B cell (primary cell): ENCODE data around the gene TMEM19. TPM values are rescaled to one million over a fixed set of nuclear protein-coding genes. Genes with fewer than 3 reads are reported as not detected.
"Not testable (repeated sequence)": the region's sequence is repeated elsewhere in the genome, so short reads cannot be mapped to it uniquely, and the experiment has no call there.

Experiments used
- ATAC-seq: fragments of 200-7000 bp; cut with Tn5 transposase; one replicate; pipeline ENCODE4 v1.10.0; 2021; ENCODE audit warnings: low read depth, mild to moderate bottlenecking, moderate number of reproducible peaks, moderate library complexity
- CTCF ChIA-PET: fragments of 350-600 bp; sonication (Branson Sonifier 250); formaldehyde crosslinking; loops from one replicate; lab custom pipeline; 2021; ENCODE audit warnings: antibody characterized with exemption, inconsistent platforms; lab: Charles Lee
- POLR2A ChIA-PET: fragments of 350-600 bp; sonication (Branson Sonifier 250); formaldehyde crosslinking; loops from one replicate; lab custom pipeline; 2021; ENCODE audit warnings: antibody characterized with exemption; lab: Charles Lee
- DNase-seq: peaks from one replicate; pipeline ENCODE4 v3.0.0; 2013
- H2AFZ ChIP-seq: 2 replicates; pipeline ENCODE4 v1.6.1; 2012; ENCODE audit warnings: mild to moderate bottlenecking, low read depth, low read length; ENCODE audit not compliant: insufficient read depth, poor library complexity, severe bottlenecking
- H3K27ac ChIP-seq, 2 donors: 1 replicate in 1 of 2; 2 replicates in 1 of 2; pipeline ENCODE4 v1.5.1; 2012 to 2013; ENCODE audit warnings: low read length in 2 of 2, mild to moderate bottlenecking in 2 of 2, moderate library complexity in 1 of 2
- H3K27me3 ChIP-seq, 4 experiments: fragments of 200-600 bp in 1 of 4; sonication (generic) in 1 of 4; replicated peaks in 1 of 4; 1 replicate in 2 of 4; 2 replicates in 2 of 4; pipeline versions ENCODE4 v1.6.1 to v1.7.0; 2013 to 2016; ENCODE audit warnings: low read length in 3 of 4, mild to moderate bottlenecking in 2 of 4, mixed read lengths in 1 of 4, moderate library complexity in 1 of 4; ENCODE audit not compliant: insufficient read depth in 4 of 4, control insufficient read depth in 3 of 4; ENCODE audit errors: control extremely low read depth in 1 of 4
- H3K36me3 ChIP-seq, 2 experiments: replicated peaks in 1 of 2; 1 replicate in 1 of 2; 2 replicates in 1 of 2; pipeline versions ENCODE4 v1.6.1 to v1.7.1; 2013; ENCODE audit warnings: low read length in 1 of 2; ENCODE audit not compliant: insufficient read depth in 2 of 2, control insufficient read depth in 1 of 2; ENCODE audit errors: control extremely low read depth in 1 of 2, extremely low read depth in 1 of 2
- H3K4me1 ChIP-seq, 2 donors: fragments of 200-600 bp in 1 of 2; sonication (generic) in 1 of 2; 1 replicate in 1 of 2; 2 replicates in 1 of 2; pipeline versions ENCODE4 v1.5.1 to v1.6.1; 2013 to 2017; ENCODE audit warnings: low read length in 2 of 2; ENCODE audit not compliant: control insufficient read depth in 2 of 2, insufficient read depth in 2 of 2
- H3K4me2 ChIP-seq: replicated peaks from 2 replicates; pipeline ENCODE3; 2012; ENCODE audit warnings: mild to moderate bottlenecking, low read depth, low read length; ENCODE audit not compliant: poor library complexity, severe bottlenecking
- H3K4me3 ChIP-seq, 5 experiments: fragments of 200-600 bp in 1 of 5; sonication (generic) in 1 of 5; 1 replicate in 3 of 5; 2 replicates in 2 of 5; pipeline versions ENCODE4 v1.5.1 to v1.7.0; 2011 to 2016; ENCODE audit warnings: low read length in 4 of 5, mild to moderate bottlenecking in 4 of 5, low read depth in 2 of 5, control low read depth in 1 of 5, moderate library complexity in 1 of 5; ENCODE audit not compliant: insufficient read depth in 1 of 5; ENCODE audit errors: control extremely low read depth in 1 of 5, extremely low read depth in 1 of 5
- H3K79me2 ChIP-seq: fragments of 200-600 bp; sonication (generic); one replicate; pipeline ENCODE4 v1.6.0; 2016; ENCODE audit warnings: low read length; ENCODE audit not compliant: control insufficient read depth, insufficient read depth
- H3K9ac ChIP-seq: fragments of 200-600 bp; sonication (generic); 2 replicates; pipeline ENCODE4 v1.6.1; 2017; ENCODE audit warnings: mild to moderate bottlenecking, low read length, moderate library complexity
- H3K9me3 ChIP-seq, 3 donors: one replicate each; pipeline versions ENCODE4 v1.6.1 to v1.7.1; 2013; ENCODE audit warnings: low read length in 2 of 3; ENCODE audit not compliant: control insufficient read depth in 2 of 3, insufficient read depth in 1 of 3; ENCODE audit errors: control extremely low read depth in 1 of 3
- H4K20me1 ChIP-seq: 2 replicates; pipeline ENCODE4 v1.6.0; 2012; ENCODE audit warnings: mild to moderate bottlenecking, low read length; ENCODE audit not compliant: insufficient read depth, control insufficient read depth, poor library complexity, severe bottlenecking
- H3K27ac Mint-ChIP-seq: one replicate; pipeline ENCODE4 v1.8.0; 2021; ENCODE audit warnings: mixed read lengths
- H3K27me3 Mint-ChIP-seq: one replicate; pipeline ENCODE4 v1.8.0; 2021; ENCODE audit warnings: mixed read lengths
- H3K4me1 Mint-ChIP-seq: one replicate; pipeline ENCODE4 v1.8.0; 2021; ENCODE audit warnings: mixed read lengths
- H3K4me3 Mint-ChIP-seq: one replicate; pipeline ENCODE4 v1.8.0; 2021; ENCODE audit warnings: mixed read lengths
- H3K9me3 Mint-ChIP-seq: one replicate; pipeline ENCODE4 v1.8.0; 2022; ENCODE audit warnings: mixed read lengths; ENCODE audit not compliant: insufficient read depth
- CTCF ChIP-seq: fragments of 200-600 bp; IDR thresholded peaks from one replicate; pipeline ENCODE4 v1.8.0; 2022; ENCODE audit warnings: antibody characterized with exemption, mild to moderate bottlenecking
- EZH2 ChIP-seq: IDR thresholded peaks from 2 replicates; pipeline ENCODE4 v1.6.1; 2012; ENCODE audit warnings: borderline replicate concordance, low read depth, mild to moderate bottlenecking, moderate library complexity, low read length; ENCODE audit not compliant: insufficient read depth, poor library complexity, severe bottlenecking
- WGBS: methylation state at CpG from one replicate; pipeline ENCODE4 v1.1.5; 2013; ENCODE audit warnings: missing lambda C conversion rate; ENCODE audit not compliant: insufficient coverage; 5-methylcytosine and 5-hydroxymethylcytosine counted together
- intact Hi-C: fragments of 100-400 bp; cut with micrococcal nuclease; formaldehyde crosslinking; loops from one replicate; pipeline ENCODE4 v1.10.0; 2022
- polyA plus RNA-seq: library from polyadenylated mRNA; depleted of rRNA; stranded (reverse); fragments of >200 nt; gene quantifications from 2 replicates; pipeline ENCODE4 v1.2.3, GENCODE V29; 2012
- total RNA-seq, 2 donors: library from RNA; stranded (reverse); fragments of 120-200 nt in 1 of 2; gene quantifications; 1 replicate in 1 of 2; 2 replicates in 1 of 2; pipeline versions ENCODE4 v1.2.3 to v1.2.4, GENCODE V29; 2013 to 2022

Gene TMEM19
- total and polyA plus RNA-seq, 2 donors (not counting 1 experiment from before 2014, with no cell fraction given), result 39.4 to 53.6 TPM

DNA sequence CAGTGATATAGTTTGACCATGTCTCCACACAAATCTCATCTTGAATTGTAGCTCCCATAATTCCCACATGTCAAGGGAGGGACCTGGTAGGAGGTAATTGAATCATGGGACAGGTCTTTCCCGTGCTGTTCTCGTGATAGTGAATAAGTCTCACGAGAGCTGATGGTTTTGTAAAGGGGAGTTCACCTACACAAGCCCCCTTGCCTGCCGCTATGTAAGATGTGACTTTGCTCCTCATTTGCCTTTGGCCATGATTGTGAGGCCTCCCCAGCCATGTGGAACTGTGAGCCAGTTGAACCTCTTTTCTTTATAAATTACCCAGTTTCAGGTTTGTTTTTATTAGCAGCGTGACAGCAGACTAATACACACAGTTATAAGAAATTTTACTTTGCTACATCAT lies 7.8 kb downstream of the TMEM19 start:
- intact Hi-C loops, result loop anchor here (1.0 to 2.0 kb wide), 2 partner anchors 7 to 53 kb away; partner anchors contain the start of gene TMEM19
- WGBS, result no CpG with 5 or more reads among the region's 5 CpGs
- H3K4me3 Mint-ChIP-seq, result peak overlapping the region; percentile 72
- H4K20me1 ChIP-seq, H3K27me3 Mint-ChIP-seq, ATAC-seq, H3K9me3 ChIP-seq, H3K9me3 Mint-ChIP-seq, H3K27me3 ChIP-seq: not testable (repeated sequence)
- H2AFZ ChIP-seq, result peak overlapping the region; percentile 57
- ChIA-PET CTCF (interaction anchor here (1.6 kb wide), 1 partner anchor 57 kb away, joined by 5 read pairs; no protein-coding TSS in a partner anchor), POLR2A (interaction anchor here (1.1 to 1.3 kb wide), 2 partner anchors 9 to 30 kb away, joined by 3 read pairs; partner anchors contain the start of gene ZFC3H1)
- H3K4me3 ChIP-seq, result peak overlapping the region in 2 of 5 experiments; percentile 19 to 34
- H3K4me1 Mint-ChIP-seq, result peaks cover 71% of the 10 kb centered on the region
- peak; percentile 24 for DNase-seq
- peak overlapping the region; percentile 88 for H3K27ac Mint-ChIP-seq
- peak overlapping the region; percentile 75 for H3K4me2 ChIP-seq
- H3K79me2 ChIP-seq, result peaks cover 71% of the 10 kb centered on the region
- peak overlapping the region; percentile 48 for H3K9ac ChIP-seq
- peaks cover 1 to 23% of the 10 kb centered on the region in 2 experiments for H3K36me3 ChIP-seq
- H3K4me1 ChIP-seq, result peaks cover 74 to 79% of the 10 kb centered on the region in 2 donors
- peak overlapping the region; percentile 86 to 95 for H3K27ac ChIP-seq

DNA sequence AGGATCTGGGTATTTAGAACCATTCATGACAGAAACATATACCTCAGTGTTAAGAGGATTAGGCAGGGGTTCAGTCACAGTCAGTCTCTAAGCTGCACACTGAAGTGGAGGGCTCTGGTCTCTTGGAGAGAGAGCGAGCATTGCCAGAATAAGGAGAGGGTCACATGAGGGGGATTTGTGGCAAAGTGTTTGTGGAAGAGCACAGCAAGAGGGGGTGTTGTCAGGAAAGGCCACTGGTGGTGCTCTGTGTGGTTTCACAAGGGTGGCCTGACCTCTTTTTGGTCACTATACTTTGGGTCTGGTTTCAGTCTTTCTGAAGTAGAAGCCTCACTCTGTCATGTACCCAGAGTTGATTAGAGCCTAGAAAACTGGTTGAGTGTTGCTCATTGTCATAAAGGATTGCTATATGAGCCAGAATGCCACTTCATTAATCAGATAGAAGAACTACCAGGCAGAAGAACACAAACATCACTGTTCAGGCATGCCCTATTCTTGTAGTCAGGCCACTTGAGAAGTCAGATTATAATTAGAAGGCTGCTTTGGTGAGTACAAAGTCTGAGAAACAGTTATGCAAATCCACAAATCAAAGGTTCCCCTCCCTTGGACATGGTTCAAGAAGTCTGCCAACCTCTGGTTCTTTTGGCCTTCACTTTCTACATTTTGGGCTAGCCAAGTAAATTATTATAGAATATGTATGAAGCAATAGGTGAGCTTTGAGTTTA lies 8.4 kb downstream of the TMEM19 start:
- DNase-seq, result peak; percentile 73
- Histone ChIP-seq H3K9me3 (peaks cover 0 to 2% (median 1%) of the 10 kb centered on the region in 3 donors), H3K27ac (peak overlapping the region; percentile 86 to 95), H3K9ac (peak overlapping the region; percentile 48), H4K20me1 (no peaks in the 10 kb centered on the region), H3K79me2 (peaks cover 65% of the 10 kb centered on the region), H3K36me3 (peaks cover 5 to 27% of the 10 kb centered on the region in 2 experiments), H3K4me2 (peak overlapping the region; percentile 75), H3K4me1 (peaks cover 72 to 76% of the 10 kb centered on the region in 2 donors), H3K4me3 (peak overlapping the region in 4 of 5 experiments; percentile 10 to 34 (median 25)), H3K27me3 (no peaks in the 10 kb centered on the region), H2AFZ (peak overlapping the region; percentile 57)
- Mint-ChIP-seq H3K27ac (peak overlapping the region; percentile 88), H3K4me3 (peak overlapping the region; percentile 72), H3K4me1 (peaks cover 69% of the 10 kb centered on the region), H3K9me3 (no peaks in the 10 kb centered on the region), H3K27me3 (no peaks in the 10 kb centered on the region)
- 57% methylated on average over 1 of the region's 1 CpG for WGBS
- intact Hi-C loops, result loop anchor here (1.0 to 2.0 kb wide), 2 partner anchors 8 to 53 kb away; partner anchors contain the start of gene TMEM19
- ATAC-seq, result peak; percentile 84
- POLR2A ChIA-PET, result interaction anchor here (1.3 kb wide), 1 partner anchor 31 kb away, joined by 3 read pairs; the partner anchor contains the start of gene ZFC3H1
- CTCF ChIA-PET, result interaction anchor here (0.9 to 1.6 kb wide), 4 partner anchors 10 to 58 kb away, joined by 3 to 5 read pairs (median 4); partner anchors contain the start of gene ZFC3H1
- TF ChIP-seq EZH2 (no peak), CTCF (no peak)
